ACHN (cell line): ENCODE data around the gene GGCX.

Source experiments
- DNase-seq: peaks from one replicate; pipeline ENCODE4 v3.0.0-alpha.2; 2015
- in situ Hi-C: cut with HindIII; loops from 2 replicates; pipeline ENCODE4 v1.10.0; 2017; ENCODE audit warnings: low sequenced_read_pairs, low pct_ligation_motif_present, low pct_unique_long_range_greater_than_20kb

GGCX gene

GRCh38 chr2:85531589-85531988 lies 29.7 kb downstream of the GGCX start:
- in situ Hi-C loops, result no loop called here

GRCh38 chr2:85529809-85530208 lies 31.5 kb downstream of the GGCX start:
- in situ Hi-C loops, result no loop called here
- no peak for DNase-seq

More at GRCh38 chr2:85531589-85531988, 29.7 kb downstream of the GGCX start:
- DNase-seq, result no peak

DNA sequence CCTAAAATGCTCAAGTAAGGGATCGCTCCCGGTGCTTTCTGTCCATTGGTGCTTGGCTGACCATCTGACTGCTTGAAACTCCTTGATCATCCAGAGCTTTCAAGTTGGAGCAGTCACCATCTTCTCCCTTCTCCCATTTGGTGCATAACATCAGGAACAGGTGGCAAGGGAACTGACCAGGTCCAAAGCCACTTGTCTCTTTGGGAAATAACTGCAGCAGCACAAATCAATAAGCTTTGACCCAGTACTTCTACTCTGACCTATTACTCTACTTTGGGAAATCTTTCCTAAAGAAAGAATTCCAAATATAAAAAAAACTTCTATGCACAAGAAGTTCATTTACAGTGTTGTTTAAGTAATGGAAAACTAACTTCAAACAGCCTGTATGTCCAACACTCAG lies 32.9 kb downstream of the GGCX start:
- DNase-seq, result no peak
- in situ Hi-C loops, result no loop called here

DNA sequence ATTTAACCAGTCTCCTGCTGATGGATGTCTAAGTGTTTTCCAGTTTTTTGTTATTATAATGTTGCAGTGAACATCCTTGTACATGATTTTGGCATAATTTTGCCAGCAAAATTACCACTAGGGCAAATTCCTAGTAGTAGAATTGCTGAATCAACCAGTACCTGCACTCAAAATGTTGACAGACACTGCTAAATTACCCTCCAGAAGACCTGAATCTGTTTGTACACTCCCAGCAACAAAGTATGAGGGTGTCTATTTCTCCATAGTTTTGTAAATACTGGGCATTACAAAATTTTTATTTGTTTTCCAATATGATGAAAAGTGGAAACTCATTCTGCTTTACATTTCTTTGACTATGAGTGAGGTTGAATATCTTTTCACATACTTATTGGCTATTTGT lies 33.5 kb downstream of the GGCX start:
- DNase-seq, result no peak
- in situ Hi-C loops, result no loop called here

GRCh38 chr2:85525567-85525966 lies 35.7 kb downstream of the GGCX start:
- no peak for DNase-seq
- in situ Hi-C loops, result no loop called here

GRCh38 chr2:85525029-85525428 lies 36.3 kb downstream of the GGCX start:
- in situ Hi-C loops, result no loop called here

DNA sequence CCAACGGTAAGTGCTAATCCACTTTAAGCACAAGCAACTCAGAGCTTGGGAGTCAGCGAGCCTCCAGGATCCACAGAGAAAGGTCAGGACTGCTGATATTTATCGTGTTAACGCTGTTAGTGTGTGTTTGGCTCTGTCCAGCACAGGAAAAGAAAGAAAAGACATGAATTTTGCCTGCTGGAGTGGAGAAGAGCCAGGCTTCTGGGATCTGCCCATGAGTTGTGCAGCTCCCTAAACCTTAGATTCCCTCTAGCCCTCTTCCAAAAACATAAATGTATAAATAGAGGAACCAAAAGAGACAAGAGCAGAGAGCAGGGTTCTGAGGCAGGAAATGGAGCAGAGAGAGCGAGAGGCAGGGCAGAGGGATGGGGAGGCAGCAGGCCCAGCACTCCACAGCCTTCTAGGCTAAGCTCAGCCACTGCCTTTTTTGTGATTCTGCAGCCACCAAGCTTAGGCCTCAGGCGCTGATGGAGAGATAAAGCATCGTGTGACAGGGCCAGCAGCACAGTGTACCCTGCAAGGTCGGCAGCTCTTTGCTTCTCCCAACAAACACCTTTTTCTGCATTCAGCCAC lies 36.9 kb downstream of the GGCX start:
- in situ Hi-C loops, result no loop called here
- no peak for DNase-seq

More at GRCh38 chr2:85525029-85525428, 36.3 kb downstream of the GGCX start:
- no peak for DNase-seq

DNA sequence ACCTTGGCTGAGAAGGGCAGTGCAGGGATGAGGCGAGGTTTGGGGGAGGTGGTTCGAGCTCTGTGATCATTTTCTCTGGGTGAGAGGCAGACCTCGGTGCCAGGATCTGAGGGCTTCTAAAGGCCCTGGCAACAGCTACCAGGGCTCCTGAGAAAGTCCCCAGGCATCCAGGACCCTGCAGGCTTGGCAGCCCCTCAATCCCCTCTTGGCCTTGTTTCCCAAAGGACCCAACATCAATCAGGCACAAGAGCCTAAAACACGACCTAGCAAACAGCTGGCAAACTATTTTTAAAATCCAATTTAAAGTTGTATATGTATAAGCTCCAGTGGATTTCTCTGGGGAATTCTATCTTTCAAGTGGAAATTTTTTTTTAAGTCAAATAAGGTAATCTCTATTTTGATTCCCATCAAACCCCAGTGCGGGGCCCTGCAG lies 37.4 kb downstream of the GGCX start:
- in situ Hi-C loops, result no loop called here
- DNase-seq, result no peak

GRCh38 chr2:85523062-85523902 lies 38.0 kb downstream of the GGCX start:
- in situ Hi-C loops, result no loop called here
- no peak for DNase-seq

DNA sequence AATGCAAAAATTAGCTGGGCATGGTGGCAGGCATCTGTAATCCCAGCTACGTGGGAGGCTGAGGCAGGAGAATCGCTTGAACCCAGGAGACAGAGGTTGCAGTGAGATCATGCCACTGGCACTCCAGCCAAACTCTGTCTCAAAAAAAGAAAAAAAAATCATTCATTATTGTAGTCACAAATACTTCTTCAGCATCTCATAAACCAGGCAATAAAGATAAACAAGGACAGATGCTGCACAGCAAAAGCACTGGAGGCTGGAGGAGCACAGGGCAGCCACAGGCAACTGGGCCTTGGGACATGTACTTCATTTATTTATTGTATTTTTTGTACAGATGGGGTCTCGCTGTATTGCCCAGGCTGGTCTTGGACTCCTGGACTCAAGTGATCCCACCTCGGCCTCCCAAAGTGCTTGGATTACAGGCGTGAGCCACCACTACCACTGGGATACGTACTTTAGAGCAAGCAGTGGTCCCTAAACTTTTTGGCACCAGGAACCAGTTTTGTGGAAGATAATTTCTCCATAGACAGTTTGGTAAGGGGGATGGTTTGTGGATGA lies 39.1 kb downstream of the GGCX start:
- in situ Hi-C loops, result no loop called here
- no peak for DNase-seq

- DNase-seq, result no peak
- in situ Hi-C loops, result no loop called here
These were observed 44.5 kb downstream of the GGCX start for GRCh38 chr2:85516653-85517389.

GRCh38 chr2:85514323-85514722 lies 47.0 kb downstream of the GGCX start:
- in situ Hi-C loops, result no loop called here
- no peak for DNase-seq

GRCh38 chr2:85511008-85511811 lies 50.1 kb downstream of the GGCX start:
- in situ Hi-C loops, result no loop called here

GRCh38 chr2:85506768-85507181 lies 54.5 kb downstream of the GGCX start:
- DNase-seq, result no peak
- in situ Hi-C loops, result no loop called here

More at GRCh38 chr2:85511008-85511811, 50.1 kb downstream of the GGCX start:
- no peak for DNase-seq

DNA sequence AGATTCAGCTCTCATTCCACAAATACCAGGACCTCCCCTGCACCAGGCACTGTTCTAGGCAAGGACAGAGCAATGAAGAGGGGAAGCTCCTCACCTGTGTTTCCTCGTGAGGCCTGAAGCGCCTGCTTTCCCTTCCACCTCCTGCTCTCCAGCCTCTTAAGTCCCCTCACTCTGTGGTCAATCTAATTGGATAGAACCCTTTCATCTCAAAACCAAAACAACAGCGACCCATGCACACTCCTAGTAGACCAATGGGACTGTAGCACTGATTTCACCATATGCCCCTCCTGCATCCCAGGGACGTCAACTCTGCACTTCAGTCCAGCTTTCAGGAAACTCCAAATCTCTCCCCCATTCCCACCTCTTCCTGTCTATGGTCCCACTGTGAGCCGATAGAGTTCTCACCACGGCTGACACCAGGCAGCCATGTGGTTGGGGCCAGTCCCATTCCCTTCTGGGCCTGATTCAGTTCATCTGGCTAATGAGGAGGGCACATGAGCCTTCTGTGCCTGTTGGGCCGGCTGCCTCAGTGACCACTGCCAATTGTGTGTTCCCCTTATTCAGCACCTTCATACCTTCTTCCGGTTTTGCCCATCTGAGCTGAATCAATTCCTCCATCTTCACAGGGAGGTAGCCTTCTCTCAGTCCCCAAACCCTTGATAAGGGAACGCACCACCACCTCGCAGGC lies 55.6 kb downstream of the GGCX start:
- in situ Hi-C loops, result no loop called here
- no peak for DNase-seq

GRCh38 chr2:85504778-85505261 lies 56.5 kb downstream of the GGCX start:
- DNase-seq, result peak; percentile 96
- in situ Hi-C loops, result no loop called here

- in situ Hi-C loops, result no loop called here
- peak; percentile 69 for DNase-seq
These were observed 57.2 kb downstream of the GGCX start for GRCh38 chr2:85503851-85504777.
